GM12864 (cell line): ENCODE data around the gene HOXA10.

Experiments
- DNase-seq: peaks from one replicate; pipeline ENCODE4 v3.0.0-alpha.2; 2011; ENCODE audit warnings: low read depth
- H3K4me3 ChIP-seq: 2 replicates; pipeline ENCODE4 v1.5.1; 2011; ENCODE audit warnings: mild to moderate bottlenecking, low read depth, low read length, control low read depth
- CTCF ChIP-seq: IDR thresholded peaks from 2 replicates; pipeline ENCODE4 v1.5.1; 2011; ENCODE audit warnings: low read depth, mild to moderate bottlenecking, moderate library complexity, low read length, control low read depth, inconsistent platforms; ENCODE audit errors: missing control alignments

Gene HOXA10

GRCh38 chr7:27198871-27199801, 25.0 kb upstream of the HOXA10 start:
- TF ChIP-seq CTCF, result no peak
- no peak for DNase-seq
- no peak overlapping the region for H3K4me3 ChIP-seq

- TF ChIP-seq CTCF, result no peak
- DNase-seq, result no peak
- H3K4me3 ChIP-seq, result no peak overlapping the region
Measured at GRCh38 chr7:27198138-27198841, 24.2 kb upstream of the HOXA10 start.

- no peak for DNase-seq
- TF ChIP-seq CTCF, result no peak
- no peak overlapping the region for H3K4me3 ChIP-seq
Measured at GRCh38 chr7:27197137-27198042, 23.3 kb upstream of the HOXA10 start.

- no peak overlapping the region for H3K4me3 ChIP-seq
- peak; percentile 46 for DNase-seq
- TF ChIP-seq CTCF, result peak; percentile 68
Measured at GRCh38 chr7:27196287-27196767, 22.2 kb upstream of the HOXA10 start.

- TF ChIP-seq CTCF, result no peak
- no peak overlapping the region for H3K4me3 ChIP-seq
Measured at GRCh38 chr7:27194686-27195379, 20.7 kb upstream of the HOXA10 start.

GRCh38 chr7:27194002-27194352, 19.9 kb upstream of the HOXA10 start:
- no peak overlapping the region for H3K4me3 ChIP-seq
- no peak for TF ChIP-seq CTCF
- no peak for DNase-seq

More at GRCh38 chr7:27194686-27195379, 20.7 kb upstream of the HOXA10 start:
- no peak for DNase-seq
